Measurements from ENCODE around the gene P3R3URF.

DNA sequence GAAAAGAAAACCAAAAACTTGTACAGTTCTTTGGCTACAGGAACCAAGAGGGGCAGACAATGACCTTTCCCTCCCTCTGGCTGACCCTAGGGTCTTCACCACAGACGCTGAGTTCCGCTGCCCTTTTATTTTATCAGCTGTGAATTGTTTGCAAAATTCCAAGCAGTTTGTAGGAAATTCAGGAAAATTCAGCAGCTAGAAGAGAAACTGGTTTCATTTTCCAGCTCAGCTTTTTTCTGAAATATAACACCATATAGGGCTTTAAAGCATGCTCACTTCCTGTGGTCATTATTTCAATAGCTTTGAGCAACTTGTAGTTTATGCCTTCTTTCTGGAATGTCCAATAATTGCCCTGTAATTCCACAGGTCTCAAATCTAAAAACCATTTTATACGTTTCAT is 38.4 kb downstream of the P3R3URF start:
- TF ChIP-seq, protein P1, sequence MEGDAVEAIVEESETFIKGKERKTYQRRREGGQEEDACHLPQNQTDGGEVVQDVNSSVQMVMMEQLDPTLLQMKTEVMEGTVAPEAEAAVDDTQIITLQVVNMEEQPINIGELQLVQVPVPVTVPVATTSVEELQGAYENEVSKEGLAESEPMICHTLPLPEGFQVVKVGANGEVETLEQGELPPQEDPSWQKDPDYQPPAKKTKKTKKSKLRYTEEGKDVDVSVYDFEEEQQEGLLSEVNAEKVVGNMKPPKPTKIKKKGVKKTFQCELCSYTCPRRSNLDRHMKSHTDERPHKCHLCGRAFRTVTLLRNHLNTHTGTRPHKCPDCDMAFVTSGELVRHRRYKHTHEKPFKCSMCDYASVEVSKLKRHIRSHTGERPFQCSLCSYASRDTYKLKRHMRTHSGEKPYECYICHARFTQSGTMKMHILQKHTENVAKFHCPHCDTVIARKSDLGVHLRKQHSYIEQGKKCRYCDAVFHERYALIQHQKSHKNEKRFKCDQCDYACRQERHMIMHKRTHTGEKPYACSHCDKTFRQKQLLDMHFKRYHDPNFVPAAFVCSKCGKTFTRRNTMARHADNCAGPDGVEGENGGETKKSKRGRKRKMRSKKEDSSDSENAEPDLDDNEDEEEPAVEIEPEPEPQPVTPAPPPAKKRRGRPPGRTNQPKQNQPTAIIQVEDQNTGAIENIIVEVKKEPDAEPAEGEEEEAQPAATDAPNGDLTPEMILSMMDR (IDR thresholded peaks at IDR 0.05): no peak
- no peak for TF ChIP-seq POLR2A (IDR thresholded peaks at IDR 0.05)

Measured in transverse colon (tissue), 3 donors.